ENCODE measurements around the gene PDE4D.

DNA sequence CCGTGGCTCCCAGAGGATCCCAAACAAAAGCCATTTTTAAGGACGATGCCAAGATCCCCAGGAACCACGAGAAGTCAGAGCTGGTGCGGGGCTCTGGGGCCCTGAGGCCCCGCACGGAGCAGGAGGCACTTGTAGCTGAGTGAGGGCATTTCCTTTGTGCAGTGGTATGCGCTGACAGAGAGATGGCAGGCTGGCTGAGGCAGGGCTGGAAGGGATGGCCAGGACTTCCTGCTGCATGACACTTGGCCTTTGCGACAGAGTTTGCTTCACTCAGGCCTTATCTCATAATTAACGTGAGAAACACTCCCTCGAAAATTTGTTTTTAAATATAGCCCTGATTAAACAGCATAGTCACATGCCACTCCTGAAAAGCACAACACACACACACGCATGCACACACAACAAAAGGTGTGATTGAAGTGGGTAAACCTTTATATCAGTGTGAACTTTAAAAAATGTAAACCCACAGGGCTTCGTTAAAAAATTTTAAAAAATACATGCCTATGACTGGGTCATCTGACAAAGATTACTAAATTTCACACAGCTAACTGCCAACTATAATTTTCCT lies 536.6 kb downstream of the PDE4D start:
- TF ChIP-seq, protein P1, sequence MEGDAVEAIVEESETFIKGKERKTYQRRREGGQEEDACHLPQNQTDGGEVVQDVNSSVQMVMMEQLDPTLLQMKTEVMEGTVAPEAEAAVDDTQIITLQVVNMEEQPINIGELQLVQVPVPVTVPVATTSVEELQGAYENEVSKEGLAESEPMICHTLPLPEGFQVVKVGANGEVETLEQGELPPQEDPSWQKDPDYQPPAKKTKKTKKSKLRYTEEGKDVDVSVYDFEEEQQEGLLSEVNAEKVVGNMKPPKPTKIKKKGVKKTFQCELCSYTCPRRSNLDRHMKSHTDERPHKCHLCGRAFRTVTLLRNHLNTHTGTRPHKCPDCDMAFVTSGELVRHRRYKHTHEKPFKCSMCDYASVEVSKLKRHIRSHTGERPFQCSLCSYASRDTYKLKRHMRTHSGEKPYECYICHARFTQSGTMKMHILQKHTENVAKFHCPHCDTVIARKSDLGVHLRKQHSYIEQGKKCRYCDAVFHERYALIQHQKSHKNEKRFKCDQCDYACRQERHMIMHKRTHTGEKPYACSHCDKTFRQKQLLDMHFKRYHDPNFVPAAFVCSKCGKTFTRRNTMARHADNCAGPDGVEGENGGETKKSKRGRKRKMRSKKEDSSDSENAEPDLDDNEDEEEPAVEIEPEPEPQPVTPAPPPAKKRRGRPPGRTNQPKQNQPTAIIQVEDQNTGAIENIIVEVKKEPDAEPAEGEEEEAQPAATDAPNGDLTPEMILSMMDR (conservative IDR thresholded peaks at IDR 0.05; ENCODE audit: low read depth, low read length), result no peak
- TF ChIP-seq, protein P2, sequence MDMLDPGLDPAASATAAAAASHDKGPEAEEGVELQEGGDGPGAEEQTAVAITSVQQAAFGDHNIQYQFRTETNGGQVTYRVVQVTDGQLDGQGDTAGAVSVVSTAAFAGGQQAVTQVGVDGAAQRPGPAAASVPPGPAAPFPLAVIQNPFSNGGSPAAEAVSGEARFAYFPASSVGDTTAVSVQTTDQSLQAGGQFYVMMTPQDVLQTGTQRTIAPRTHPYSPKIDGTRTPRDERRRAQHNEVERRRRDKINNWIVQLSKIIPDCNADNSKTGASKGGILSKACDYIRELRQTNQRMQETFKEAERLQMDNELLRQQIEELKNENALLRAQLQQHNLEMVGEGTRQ (IDR thresholded peaks at IDR 0.05; ENCODE audit: low read depth, low read length), result no peak
- TF ChIP-seq CHD1 (IDR thresholded peaks at IDR 0.05; ENCODE audit: low read depth, low read length), result no peak
- TF ChIP-seq MXI1 (IDR thresholded peaks at IDR 0.05; ENCODE audit: borderline replicate concordance, low read depth, low read length), result no peak
- no peak for TF ChIP-seq FOS (IDR thresholded peaks at IDR 0.05; ENCODE audit: low read depth, low read length)
- TF ChIP-seq NFE2L2 (IDR thresholded peaks at IDR 0.05; ENCODE audit: low read depth, low read length), result no peak
- TF ChIP-seq CEBPB (IDR thresholded peaks at IDR 0.05; ENCODE audit: low read depth, low read length), result no peak
- no peak for TF ChIP-seq BHLHE40 (IDR thresholded peaks at IDR 0.05; ENCODE audit: low read depth, low read length)
- TF ChIP-seq RAD21 (IDR thresholded peaks at IDR 0.05; ENCODE audit: low read length), result no peak
- no peak for TF ChIP-seq POLR2A (IDR thresholded peaks at IDR 0.05; ENCODE audit: low read depth, low read length)
- TF ChIP-seq MAFK (IDR thresholded peaks at IDR 0.05; ENCODE audit: low read depth, low read length), result no peak
- no peak for TF ChIP-seq RCOR1 (IDR thresholded peaks at IDR 0.05; ENCODE audit: insufficient replicate concordance, low read length)

Measured in IMR-90 (cell line).